Erythroblast (primary cell): Measurements from ENCODE around the gene C17orf113.

Source experiments
- GATA1 ChIP-seq: IDR thresholded peaks from 2 replicates; pipeline ENCODE4 v1.6.1; 2011; ENCODE audit warnings: low read depth, mild to moderate bottlenecking, control low read depth, low read length, moderate library complexity
- POLR2A ChIP-seq: IDR thresholded peaks from 2 replicates; pipeline ENCODE4 v1.6.1; 2011; ENCODE audit warnings: mild to moderate bottlenecking, low read length

DNA sequence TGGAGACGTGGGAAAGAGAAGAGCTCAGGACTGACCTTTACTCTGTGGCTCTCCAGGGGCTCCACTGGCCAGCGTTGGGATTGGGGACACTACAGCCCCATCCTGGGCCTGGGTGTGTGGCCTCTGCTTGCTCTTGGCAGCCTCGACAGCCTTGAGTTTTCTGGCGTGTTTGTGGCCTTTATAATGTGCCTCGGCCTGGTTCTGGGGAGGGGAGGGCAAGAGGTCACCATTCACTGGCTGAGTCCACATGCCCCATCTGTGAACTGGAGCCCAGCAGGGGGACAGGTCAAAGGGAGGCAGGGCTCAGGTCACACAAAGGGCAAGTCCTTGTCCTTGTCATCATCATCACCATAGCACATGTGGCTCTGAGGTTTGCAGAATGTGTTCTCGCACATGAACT is 18.8 kb downstream of the C17orf113 start:
- no peak for TF ChIP-seq POLR2A
- TF ChIP-seq GATA1: no peak
